ENCODE results near the gene GOLGA8J.

DNA sequence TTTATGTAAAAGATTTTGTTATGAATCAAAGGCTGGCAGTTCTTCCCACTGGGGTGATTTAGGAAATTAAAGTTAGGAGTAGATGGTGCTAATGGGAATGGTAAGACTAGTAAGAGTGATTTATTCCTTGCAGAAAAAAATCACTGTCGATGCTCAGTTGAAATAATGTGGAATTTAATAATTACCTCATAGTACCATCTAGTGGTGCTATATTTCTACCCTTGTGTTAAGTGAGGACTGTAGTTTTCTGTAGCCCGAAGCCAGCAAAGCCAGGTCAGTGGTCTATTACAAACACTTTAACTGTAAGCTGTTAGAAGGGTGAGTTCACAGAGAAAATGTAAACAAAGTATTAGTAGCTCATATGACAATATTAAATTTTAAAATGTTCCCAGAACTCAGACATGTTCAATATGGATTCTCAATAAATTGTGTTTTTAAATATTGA lies 39.5 kb upstream of the GOLGA8J start:
- TF ChIP-seq, protein P1, sequence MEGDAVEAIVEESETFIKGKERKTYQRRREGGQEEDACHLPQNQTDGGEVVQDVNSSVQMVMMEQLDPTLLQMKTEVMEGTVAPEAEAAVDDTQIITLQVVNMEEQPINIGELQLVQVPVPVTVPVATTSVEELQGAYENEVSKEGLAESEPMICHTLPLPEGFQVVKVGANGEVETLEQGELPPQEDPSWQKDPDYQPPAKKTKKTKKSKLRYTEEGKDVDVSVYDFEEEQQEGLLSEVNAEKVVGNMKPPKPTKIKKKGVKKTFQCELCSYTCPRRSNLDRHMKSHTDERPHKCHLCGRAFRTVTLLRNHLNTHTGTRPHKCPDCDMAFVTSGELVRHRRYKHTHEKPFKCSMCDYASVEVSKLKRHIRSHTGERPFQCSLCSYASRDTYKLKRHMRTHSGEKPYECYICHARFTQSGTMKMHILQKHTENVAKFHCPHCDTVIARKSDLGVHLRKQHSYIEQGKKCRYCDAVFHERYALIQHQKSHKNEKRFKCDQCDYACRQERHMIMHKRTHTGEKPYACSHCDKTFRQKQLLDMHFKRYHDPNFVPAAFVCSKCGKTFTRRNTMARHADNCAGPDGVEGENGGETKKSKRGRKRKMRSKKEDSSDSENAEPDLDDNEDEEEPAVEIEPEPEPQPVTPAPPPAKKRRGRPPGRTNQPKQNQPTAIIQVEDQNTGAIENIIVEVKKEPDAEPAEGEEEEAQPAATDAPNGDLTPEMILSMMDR (IDR thresholded peaks at IDR 0.05): peak; percentile 15 to 46 (median 28)
- TF ChIP-seq POLR2A (IDR thresholded peaks at IDR 0.05): no peak

All from tibial nerve (tissue), 3 donors.